RPMI7951 (cell line): ENCODE results near the gene IGSF1. TPM values are rescaled to one million over a fixed set of nuclear protein-coding genes. Genes with fewer than 3 reads are reported as not detected.
"Not testable (repeated sequence)": the region's sequence is repeated elsewhere in the genome, so short reads cannot be mapped to it uniquely, and the experiment has no call there.

Experiments used
- DNase-seq: peaks from one replicate; pipeline ENCODE4 v3.0.0-alpha.2; 2012; ENCODE audit warnings: low read depth
- total RNA-seq: library from RNA; depleted of rRNA; stranded (reverse); fragments of >200 nt; shearing (Covaris generic); gene quantifications from 2 replicates; pipeline ENCODE4 v1.2.3, GENCODE V29; 2014; rRNA removed

Gene IGSF1
- total RNA-seq, 1 experiment from 2014 or later: 0.84 TPM

- no peak for DNase-seq
Measured at GRCh38 chrX:131271826-131272225, 17.3 kb downstream of the IGSF1 start.

- no peak for DNase-seq
Measured at GRCh38 chrX:131271274-131271673, 17.8 kb downstream of the IGSF1 start.

GRCh38 chrX:131270080-131270479, 19.0 kb downstream of the IGSF1 start:
- DNase-seq: no peak

GRCh38 chrX:131264665-131265064, 24.4 kb downstream of the IGSF1 start:
- DNase-seq: no peak

- DNase-seq: no peak
Measured at GRCh38 chrX:131264053-131264452, 25.1 kb downstream of the IGSF1 start.

DNA sequence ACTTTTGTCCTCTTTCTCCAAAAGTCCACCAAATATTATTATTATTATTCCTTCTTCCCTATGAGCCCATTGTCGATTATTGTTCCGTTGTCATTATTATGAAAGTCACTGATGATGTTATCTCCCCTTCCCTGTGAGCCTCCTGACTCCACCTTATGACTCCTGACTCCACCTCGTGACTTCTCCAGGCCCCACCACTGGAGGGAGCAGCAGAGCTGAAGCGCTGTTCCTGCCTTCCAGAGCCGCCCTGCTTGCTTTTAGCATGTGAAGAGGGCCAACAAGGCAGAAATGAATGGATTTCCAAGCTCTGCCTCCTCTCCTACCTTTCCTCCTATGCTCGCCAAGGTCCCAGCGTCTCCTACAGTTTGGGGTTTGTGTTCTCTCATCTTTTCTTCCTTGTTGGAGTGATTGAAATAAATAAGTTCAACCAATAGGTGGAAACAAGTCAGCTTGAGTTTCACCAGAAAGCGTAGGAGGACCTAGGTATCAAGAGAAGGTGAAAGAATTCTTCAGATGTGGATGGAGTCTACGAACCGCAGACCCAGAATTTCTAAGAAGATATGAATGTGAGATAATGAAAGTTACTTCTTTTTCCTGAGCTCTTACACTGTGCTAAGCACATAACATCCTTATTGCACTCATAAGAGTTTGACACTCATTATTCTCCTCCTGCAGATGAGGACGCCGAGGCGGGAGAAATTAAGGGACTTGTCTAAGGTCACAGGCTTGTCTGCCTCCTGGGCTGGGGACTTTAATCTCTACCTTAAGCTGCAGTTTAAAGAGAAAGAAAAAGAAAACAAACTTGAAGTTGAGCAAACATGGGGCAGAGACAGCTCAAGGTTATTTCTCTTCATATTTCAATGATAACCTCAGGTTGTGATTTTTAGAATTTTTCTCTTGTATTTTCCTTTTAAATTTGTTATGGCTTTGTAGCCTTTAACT, 26.1 kb downstream of the IGSF1 start:
- DNase-seq: peak; percentile 2

DNA sequence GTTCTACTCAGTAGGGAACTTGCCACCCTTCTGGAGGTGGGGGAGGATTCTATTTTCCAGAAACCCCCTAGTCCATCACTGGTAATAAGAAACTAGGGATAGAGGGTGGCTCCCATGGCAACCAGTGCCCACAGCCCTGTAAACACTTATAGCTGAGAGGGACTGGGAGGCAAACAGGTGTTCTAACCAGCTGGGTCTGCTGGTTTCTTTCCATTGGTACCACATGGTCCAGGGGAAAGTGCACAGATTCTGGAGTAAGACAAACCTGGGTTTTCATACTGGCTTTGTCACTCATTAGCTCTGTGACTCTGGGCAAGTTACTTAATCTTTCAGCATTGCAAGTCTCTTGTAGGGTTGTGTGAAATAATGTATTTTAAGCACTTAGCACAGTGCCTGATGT, 26.9 kb downstream of the IGSF1 start:
- DNase-seq: no peak

DNA sequence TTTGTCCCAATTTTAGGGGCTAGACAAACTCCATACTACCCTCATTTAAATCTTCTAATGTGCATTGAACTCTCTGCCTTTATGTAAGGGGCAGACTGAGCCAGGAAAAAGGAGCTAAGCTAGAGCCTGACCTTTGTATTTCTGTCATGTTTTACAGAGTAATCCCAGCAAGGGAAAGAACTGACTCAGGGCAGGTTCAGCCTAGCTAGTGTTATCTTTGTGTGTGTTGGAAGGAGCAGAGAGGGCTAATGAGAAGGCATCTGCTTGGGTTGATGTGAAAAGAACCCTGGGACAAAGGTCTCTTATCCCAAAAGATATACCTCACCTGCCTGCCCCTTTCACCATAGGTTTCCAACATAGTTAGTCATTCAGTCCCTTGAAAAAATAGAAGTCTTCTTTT, 31.7 kb downstream of the IGSF1 start:
- DNase-seq: no peak

GRCh38 chrX:131250984-131251738, 37.9 kb downstream of the IGSF1 start:
- DNase-seq: not testable (repeated sequence)

GRCh38 chrX:131239057-131239456, 50.0 kb downstream of the IGSF1 start:
- DNase-seq: no peak

GRCh38 chrX:131237363-131237762, 51.7 kb downstream of the IGSF1 start:
- DNase-seq: no peak

- no peak for DNase-seq
Measured at GRCh38 chrX:131235768-131236545, 53.1 kb downstream of the IGSF1 start.

DNA sequence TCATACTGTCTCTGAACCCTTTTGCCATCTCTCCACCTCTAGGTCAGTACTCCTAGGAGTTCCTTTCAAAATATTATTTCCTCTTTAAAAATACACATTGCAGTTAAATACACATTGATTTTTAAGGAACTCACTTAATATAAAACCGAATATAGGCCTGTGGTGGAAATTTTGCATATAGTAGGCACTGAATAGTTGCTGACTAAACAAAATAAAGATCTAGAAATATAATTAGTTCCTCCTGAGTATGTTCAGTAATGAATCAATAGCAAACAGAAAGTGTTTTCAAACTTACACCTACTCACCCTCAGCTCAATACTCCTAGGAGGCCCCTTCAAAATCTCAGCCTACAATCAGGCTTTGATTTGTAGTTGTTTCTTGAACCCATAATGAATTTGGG, 61.5 kb downstream of the IGSF1 start:
- DNase-seq: no peak

DNA sequence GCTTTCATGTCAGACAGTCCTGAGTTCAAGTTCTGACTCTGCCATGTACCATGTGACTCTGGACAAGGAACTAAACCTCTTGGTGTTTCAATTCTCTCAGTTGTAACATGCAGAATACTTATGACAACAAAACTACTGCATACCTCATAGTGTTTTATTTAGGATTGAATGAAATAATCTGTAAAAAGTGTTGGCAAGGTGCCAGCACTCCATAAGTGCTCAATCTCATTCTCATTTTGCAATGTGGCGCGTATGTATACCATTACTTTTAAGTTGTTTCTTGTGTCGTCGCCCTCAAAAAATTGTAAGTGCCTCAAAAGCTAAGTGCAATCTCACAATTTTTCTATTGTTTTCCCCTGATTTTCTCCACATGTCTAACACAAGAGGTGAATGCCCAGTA, 62.5 kb downstream of the IGSF1 start:
- DNase-seq: no peak

DNA sequence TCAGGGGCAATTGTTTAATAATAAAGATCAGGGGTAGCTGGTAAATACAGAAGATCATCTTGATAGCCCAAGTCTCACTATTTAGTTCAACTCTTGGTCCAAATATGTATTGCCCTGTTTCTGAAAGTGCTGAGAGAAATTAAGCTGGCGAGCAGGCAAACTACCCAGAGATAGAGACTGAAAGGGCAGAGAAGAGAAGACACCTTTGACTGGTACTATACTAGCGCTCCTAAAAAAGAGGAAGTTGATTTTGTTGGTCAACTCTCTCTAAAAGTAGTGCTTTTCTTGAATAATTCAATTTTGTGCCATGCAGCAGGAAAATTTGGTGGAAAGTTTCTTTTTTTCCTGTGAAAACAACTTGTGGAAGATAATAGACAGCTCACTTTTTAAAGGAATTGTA, 64.0 kb downstream of the IGSF1 start:
- DNase-seq: no peak

Other genes starting within 250 kb of the IGSF1 start
- gene ARHGAP36, start 231.0 kb downstream of the IGSF1 start, total RNA-seq: not detected in 2 replicates